Stomach (tissue), 9 donors: ENCODE results near the gene LPIN3. TPM values are rescaled to one million over a fixed set of nuclear protein-coding genes. Genes with fewer than 3 reads are reported as not detected.
A peak's percentile ranks its signal among the peaks of the same experiment; 100 is the strongest.

Source experiments
- DNase-seq, 2 donors: peaks; one replicate each; pipeline versions ENCODE4 v3.0.0 to v3.0.0-alpha.2; 2013 to 2019
- H3K27ac ChIP-seq, 5 donors: fragments of 200-600 bp in 4 of 5; sonication (generic) in 4 of 5; one replicate each; pipeline ENCODE4 v1.5.1; 2013 to 2019; ENCODE audit warnings: mild to moderate bottlenecking in 1 of 5, moderate library complexity in 1 of 5
- H3K27me3 ChIP-seq, 3 donors: fragments of 200-600 bp; sonication (generic); one replicate each; pipeline ENCODE4 v1.5.1; 2017 to 2019; ENCODE audit warnings: mixed run types in 1 of 3
- H3K36me3 ChIP-seq, 4 donors: fragments of 200-600 bp; sonication (generic); 1 replicate in 3 of 4; 2 replicates in 1 of 4; pipeline ENCODE4 v1.5.1; 2016 to 2019
- H3K4me1 ChIP-seq, 4 donors: fragments of 200-600 bp; sonication (generic); one replicate each; pipeline ENCODE4 v1.5.1; 2016 to 2019
- H3K4me3 ChIP-seq, 4 donors: fragments of 200-600 bp; sonication (generic) in 3 of 4; one replicate each; pipeline ENCODE4 v1.5.1; 2016 to 2019; ENCODE audit warnings: mild to moderate bottlenecking in 1 of 4
- H3K9me3 ChIP-seq, 4 donors: fragments of 200-600 bp; sonication (generic); one replicate each; pipeline ENCODE4 v1.5.1; 2016 to 2019
- CTCF ChIP-seq, 7 experiments: fragments of 450-650 bp in 4 of 7; fragments of 200-600 bp in 3 of 7; sonication (generic) in 3 of 7; IDR thresholded peaks; one replicate each; pipeline ENCODE4 v1.5.1; 2016 to 2019; ENCODE audit warnings: antibody characterized with exemption in 7 of 7, control low read depth in 2 of 7, mild to moderate bottlenecking in 1 of 7
- EP300 ChIP-seq: sonication (generic); formaldehyde crosslinking; IDR thresholded peaks from one replicate; pipeline ENCODE4 v1.6.1; 2017; ENCODE audit warnings: antibody characterized with exemption
- POLR2A ChIP-seq, 4 donors: fragments of 450-650 bp; IDR thresholded peaks; one replicate each; pipeline ENCODE4 v1.6.1; 2016; ENCODE audit warnings: antibody characterized with exemption in 4 of 4, control low read depth in 2 of 4, mild to moderate bottlenecking in 1 of 4, moderate library complexity in 1 of 4
- POLR2AphosphoS5 ChIP-seq, 3 donors: sonication (generic); formaldehyde crosslinking; IDR thresholded peaks; one replicate each; pipeline ENCODE4 v1.6.1; 2016; ENCODE audit warnings: antibody characterized with exemption in 3 of 3
- WGBS, 5 donors: extraction: QIAGEN DNeasy Blood & Tissue Kit in 3 of 5; methylation state at CpG; one replicate each; pipeline versions ENCODE4 v1.1.5 to v1.1.7; 2013 to 2018; 5-methylcytosine and 5-hydroxymethylcytosine counted together
- intact Hi-C: fragments of 100-400 bp; cut with DNase I; formaldehyde crosslinking; loops from one replicate; pipeline ENCODE4 v1.15.1; 2023; ENCODE audit warnings: low total_unique reads
- polyA plus RNA-seq, 3 donors: library from polyadenylated mRNA; stranded (reverse); fragments of 200-250 nt; gene quantifications; one replicate each; pipeline ENCODE4 v1.2.3, GENCODE V29; 2013
- total RNA-seq, 5 donors: library from RNA; depleted of rRNA; stranded (reverse); fragments of >200 nt; gene quantifications; one replicate each; pipeline versions ENCODE4 v1.1.0 to v1.2.3, GENCODE V29; 2014 to 2016
- donor health status: healthy with polysubstance abuse.
- donor health status: Bipolar disorder and iron deficiency.
- donor health status: healthy.

Gene LPIN3
- total and polyA plus RNA-seq, 8 donors = 5.7 to 289 (median 21.5) TPM

- Histone ChIP-seq H3K4me1 (peaks cover 10 to 48% (median 27%) of the 10 kb centered on the region in 4 donors), H3K4me3 (peak within 1 kb of the TSS; percentile 62 to 90 (median 82)), H3K36me3 (no peaks in the 10 kb centered on the region), H3K27ac (peak within 1 kb of the TSS; percentile 89 to 94 (median 92)), H3K9me3 (no peaks in the 10 kb centered on the region), H3K27me3 (no peaks in the 10 kb centered on the region)
- WGBS, 5 donors = 0 to 3% (median 1%) methylated on average over 13 to 64 of the region's 64 CpGs
- intact Hi-C loops = no loop called here
- peak; percentile 61 to 89 (median 69) for TF ChIP-seq POLR2AphosphoS5 (IDR thresholded peaks at IDR 0.05)
- TF ChIP-seq EP300 = no peak
- DNase-seq = peak; percentile 97 to 99
These were observed 22.9 kb upstream of the LPIN3 start, which contains the start of gene ZHX3 for GRCh38 chr20:41317546-41318270. TSS of gene ZHX3 (minus strand) at chr20:41317731. CDS start at chr20:41204916, 112,815 bp downstream.

DNA sequence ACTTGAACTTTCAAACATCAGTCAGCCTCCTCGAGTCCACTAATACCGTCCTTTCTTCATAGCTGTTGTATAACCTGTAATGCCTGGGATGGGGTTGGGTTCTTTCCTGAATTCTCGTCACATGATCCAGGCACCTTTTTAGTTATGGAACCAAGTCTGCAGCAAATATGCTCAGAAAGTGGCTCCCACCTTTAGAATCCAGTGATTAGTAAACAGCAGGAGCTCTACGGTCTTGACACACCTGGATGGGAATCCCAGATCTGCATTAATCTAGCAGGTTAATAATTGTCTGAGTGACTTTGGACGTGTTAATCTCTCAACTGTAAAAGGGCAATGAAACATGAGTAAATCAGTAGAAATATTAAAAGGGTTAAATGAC lies 22.4 kb upstream of the LPIN3 start:
- 20 to 42% (median 26%) methylated on average over 5 of the region's 5 CpGs for WGBS, 5 donors
- H3K9me3 ChIP-seq = no peaks in the 10 kb centered on the region
- peak overlapping the region; percentile 29 to 92 (median 77) for H3K27ac ChIP-seq
- peak overlapping the region; percentile 62 to 90 (median 82) for H3K4me3 ChIP-seq
- H3K4me1 ChIP-seq = peaks cover 10 to 44% (median 27%) of the 10 kb centered on the region in 4 donors
- intact Hi-C loops = no loop called here
- H3K27me3 ChIP-seq = no peaks in the 10 kb centered on the region
- TF ChIP-seq POLR2AphosphoS5 (IDR thresholded peaks at IDR 0.05) = no peak
- no peak for TF ChIP-seq POLR2A (IDR thresholded peaks at IDR 0.05)
- TF ChIP-seq EP300 = no peak
- TF ChIP-seq CTCF (IDR thresholded peaks at IDR 0.05) = no peak
- H3K36me3 ChIP-seq = no peaks in the 10 kb centered on the region
- DNase-seq = peak in 1 of 2 donors; percentile 45

- no peak for TF ChIP-seq POLR2AphosphoS5 (IDR thresholded peaks at IDR 0.05)
- TF ChIP-seq CTCF (IDR thresholded peaks at IDR 0.05) = no peak
- H3K27me3 ChIP-seq = no peaks in the 10 kb centered on the region
- H3K4me1 ChIP-seq = peaks cover 10 to 31% (median 20%) of the 10 kb centered on the region in 4 donors
- H3K4me3 ChIP-seq = no peak overlapping the region
- H3K27ac ChIP-seq = peak overlapping the region in 1 of 5 donors; percentile 64
- H3K36me3 ChIP-seq = no peaks in the 10 kb centered on the region
- intact Hi-C loops = no loop called here
- H3K9me3 ChIP-seq = no peaks in the 10 kb centered on the region
- no peak for DNase-seq
These were observed 20.2 kb upstream of the LPIN3 start for GRCh38 chr20:41320441-41320840.

DNA sequence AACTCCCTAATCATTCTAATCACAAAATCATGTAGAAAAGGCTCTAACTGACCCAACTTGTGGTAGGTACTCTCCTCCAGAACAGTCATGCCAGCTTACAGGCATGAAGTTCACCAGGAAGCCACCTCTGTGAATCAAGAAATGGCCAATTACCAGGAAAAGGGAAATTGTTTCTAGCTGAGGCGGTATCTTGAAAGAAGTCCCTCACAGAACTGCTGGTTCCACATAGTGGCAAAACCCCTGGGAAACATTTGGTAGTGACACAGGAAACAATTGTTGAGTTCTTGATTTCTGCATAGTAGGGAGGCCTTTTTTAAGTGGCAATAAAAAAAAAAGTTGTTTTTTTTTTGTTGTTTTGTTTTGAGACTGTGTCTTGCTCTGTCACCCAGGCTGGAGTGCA lies 19.6 kb upstream of the LPIN3 start:
- 84 to 94% (median 88%) methylated on average over 1 of the region's 1 CpG for WGBS, 5 donors
- H3K27ac ChIP-seq = peak overlapping the region in 4 of 5 donors; percentile 39 to 77 (median 65)
- intact Hi-C loops = no loop called here

More for the DNA sequence above, 19.6 kb upstream of the LPIN3 start:
- no peak for TF ChIP-seq POLR2A (IDR thresholded peaks at IDR 0.05)
- TF ChIP-seq EP300 = no peak
- TF ChIP-seq POLR2AphosphoS5 (IDR thresholded peaks at IDR 0.05) = no peak
- no peak for TF ChIP-seq CTCF (IDR thresholded peaks at IDR 0.05)
- H3K4me3 ChIP-seq = no peak overlapping the region
- H3K4me1 ChIP-seq = peaks cover 10 to 26% (median 16%) of the 10 kb centered on the region in 4 donors
- no peaks in the 10 kb centered on the region for H3K9me3 ChIP-seq
- DNase-seq = no peak
- H3K36me3 ChIP-seq = no peaks in the 10 kb centered on the region
- no peaks in the 10 kb centered on the region for H3K27me3 ChIP-seq
